Lung (tissue), 12 donors: ENCODE results near the gene TCEANC2. TPM values are rescaled to one million over a fixed set of nuclear protein-coding genes. Genes with fewer than 3 reads are reported as not detected.

ENCODE experiments used
- ATAC-seq: fragments of 200-7000 bp; cut with Tn5 transposase; one replicate; pipeline ENCODE4 v1.9.1; 2020; ENCODE audit warnings: moderate number of reproducible peaks; ENCODE audit not compliant: insufficient read depth, low FRiP score
- DNase-seq, 3 donors: peaks; one replicate each; pipeline ENCODE4 v3.0.0-alpha.2; 2013 to 2017
- H3K27ac ChIP-seq, 2 donors: one replicate each; pipeline ENCODE4 v1.5.1; 2013; ENCODE audit warnings: mild to moderate bottlenecking in 2 of 2, moderate library complexity in 2 of 2, control low read depth in 1 of 2, inconsistent platforms in 1 of 2, low read depth in 1 of 2, low read length in 1 of 2
- H3K27me3 ChIP-seq, 3 donors: one replicate each; pipeline ENCODE4 v1.5.1; 2013; ENCODE audit warnings: low read length in 2 of 3; ENCODE audit not compliant: control insufficient read depth in 3 of 3, insufficient read depth in 3 of 3
- H3K36me3 ChIP-seq, 4 donors: one replicate each; pipeline ENCODE4 v1.5.1; 2013; ENCODE audit warnings: low read length in 4 of 4, mild to moderate bottlenecking in 1 of 4, moderate library complexity in 1 of 4; ENCODE audit not compliant: control insufficient read depth in 4 of 4, insufficient read depth in 4 of 4
- H3K4me1 ChIP-seq, 5 donors: one replicate each; pipeline ENCODE4 v1.5.1; 2013; ENCODE audit warnings: low read length in 5 of 5, mild to moderate bottlenecking in 2 of 5, moderate library complexity in 1 of 5; ENCODE audit not compliant: control insufficient read depth in 5 of 5, insufficient read depth in 5 of 5
- H3K4me3 ChIP-seq: one replicate; pipeline ENCODE4 v1.5.1; 2013; ENCODE audit warnings: mild to moderate bottlenecking, control low read depth, moderate library complexity
- H3K9ac ChIP-seq, 2 donors: one replicate each; pipeline ENCODE4 v1.5.1; 2013; ENCODE audit warnings: low read length in 2 of 2, control low read depth in 1 of 2; ENCODE audit not compliant: insufficient read depth in 1 of 2
- H3K9me3 ChIP-seq, 4 donors: one replicate each; pipeline ENCODE4 v1.5.1; 2013; ENCODE audit warnings: low read length in 3 of 4, mild to moderate bottlenecking in 1 of 4, moderate library complexity in 1 of 4; ENCODE audit not compliant: control insufficient read depth in 4 of 4, insufficient read depth in 3 of 4
- CTCF ChIP-seq: IDR thresholded peaks from 2 replicates; pipeline ENCODE4 v1.5.1; 2012; ENCODE audit warnings: mild to moderate bottlenecking; ENCODE audit errors: control extremely low read depth, extremely low read depth
- WGBS, 2 donors: extraction: QIAGEN DNeasy Blood & Tissue Kit; methylation state at CpG; one replicate each; pipeline ENCODE4 v1.1.7; 2013; 5-methylcytosine and 5-hydroxymethylcytosine counted together
- polyA plus RNA-seq, 2 donors: library from polyadenylated mRNA; stranded (reverse); fragments of 200-250 nt; gene quantifications; one replicate each; pipeline ENCODE4 v1.2.1, GENCODE V29; 2013
- total RNA-seq, 2 donors: library from RNA; depleted of rRNA in 1 of 2; stranded (reverse); fragments of >200 nt in 1 of 2; gene quantifications; one replicate each; pipeline ENCODE4 v1.2.1, GENCODE V29; 2014 to 2021
- donor health status: control.
- donor health status: control.
- donor health status: Bipolar disorder and iron deficiency.
- donor health status: healthy.
- donor health status: DM: yes; HTN: yes; CAD: no.

Gene TCEANC2
- total and polyA plus RNA-seq, 4 donors = 1.7 to 5.3 (median 3.6) TPM

DNA sequence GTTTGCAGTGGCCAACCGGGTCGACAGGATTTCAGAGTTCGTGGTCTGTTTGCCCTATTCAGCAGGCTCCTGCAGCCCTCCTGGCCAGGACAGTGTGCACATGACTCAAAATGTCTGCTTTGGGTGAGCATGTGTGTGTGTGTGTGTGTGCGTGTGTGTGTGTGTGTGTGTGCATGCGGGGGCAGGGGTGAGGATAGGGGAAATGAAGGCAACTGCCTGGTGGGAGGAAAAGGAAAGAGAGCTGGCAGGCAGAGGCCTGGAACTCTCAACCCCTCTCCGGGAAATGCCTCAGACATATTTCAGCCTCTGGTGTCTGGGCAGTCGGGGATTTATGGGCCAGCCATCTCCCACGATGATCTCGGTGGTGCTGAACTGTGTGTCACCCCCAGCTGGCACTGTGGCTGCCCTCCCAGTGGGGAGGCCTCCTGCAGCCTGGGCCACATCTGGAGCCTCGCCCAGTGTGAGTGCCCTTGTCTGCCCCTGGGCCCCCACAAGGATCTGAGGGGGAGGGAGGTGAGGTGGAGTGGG is 84.2 kb downstream of the TCEANC2 start:
- no peaks in the 10 kb centered on the region for H3K9me3 ChIP-seq
- H3K4me3 ChIP-seq = no peak overlapping the region
- peaks cover 0 to 12% (median 0%) of the 10 kb centered on the region in 5 donors for H3K4me1 ChIP-seq
- no peaks in the 10 kb centered on the region for H3K27me3 ChIP-seq
- no peak overlapping the region for H3K27ac ChIP-seq
- peak; percentile 51 to 64 (median 58) for DNase-seq
- H3K9ac ChIP-seq = no peak overlapping the region
- ATAC-seq = no peak
- TF ChIP-seq CTCF = no peak
- 36 to 39% methylated on average over 10 of the region's 10 CpGs for WGBS, 2 donors
- H3K36me3 ChIP-seq = no peaks in the 10 kb centered on the region

DNA sequence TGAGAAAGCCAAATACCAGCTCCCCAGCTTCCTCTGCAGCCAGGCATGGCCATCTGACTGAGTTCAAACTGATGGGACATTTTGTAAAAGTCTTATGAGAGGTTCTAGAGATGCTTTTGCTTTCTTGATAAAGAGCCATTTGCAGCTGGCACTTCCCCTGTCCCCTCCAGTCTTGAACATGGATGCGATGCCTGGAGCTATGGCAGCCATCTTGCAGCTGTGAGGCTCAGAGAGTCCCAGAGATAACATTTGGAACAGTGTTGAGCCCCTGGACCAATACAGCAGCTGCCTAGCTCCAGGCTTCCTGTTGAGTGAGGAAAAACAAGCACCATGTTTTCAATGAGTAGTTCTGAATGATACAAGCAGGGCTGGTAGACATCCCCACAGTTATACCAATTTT is 85.6 kb downstream of the TCEANC2 start:
- H3K4me1 ChIP-seq = peaks cover 0 to 12% (median 0%) of the 10 kb centered on the region in 5 donors
- no peak for DNase-seq

GRCh38 chr1:54139711-54140110 is 86.3 kb downstream of the TCEANC2 start:
- no peak overlapping the region for H3K9ac ChIP-seq
- H3K9me3 ChIP-seq = no peaks in the 10 kb centered on the region
- DNase-seq (no peak), ATAC-seq (no peak)
- H3K4me3 ChIP-seq = no peak overlapping the region
- no peaks in the 10 kb centered on the region for H3K27me3 ChIP-seq
- no peaks in the 10 kb centered on the region for H3K36me3 ChIP-seq
- no peak overlapping the region for H3K27ac ChIP-seq
- no peak for TF ChIP-seq CTCF
- H3K4me1 ChIP-seq = peaks cover 0 to 12% (median 0%) of the 10 kb centered on the region in 5 donors
- 97 to 98% methylated on average over 12 of the region's 12 CpGs for WGBS, 2 donors

More for the DNA sequence above, 85.6 kb downstream of the TCEANC2 start:
- no peaks in the 10 kb centered on the region for H3K9me3 ChIP-seq
- H3K4me3 ChIP-seq = no peak overlapping the region
- H3K36me3 ChIP-seq = no peaks in the 10 kb centered on the region
- no peak overlapping the region for H3K9ac ChIP-seq
- H3K27me3 ChIP-seq = no peaks in the 10 kb centered on the region
- H3K27ac ChIP-seq = no peak overlapping the region
- no peak for ATAC-seq
- no peak for TF ChIP-seq CTCF
- WGBS, 2 donors = 97 to 100% methylated on average over 1 of the region's 1 CpG
